Measurements from ENCODE around the gene DNTT.

DNTT gene

GRCh38 chr10:96304230-96304629, at the start of gene DNTT:
Gene DNTT, plus strand, starts transcription at chr10:96304434. Its CDS starts 64 bp downstream, at chr10:96304498.
- Histone ChIP-seq H3K79me2 (ENCODE audit: insufficient read depth, low read length) (no peaks in the 10 kb centered on the region), H3K4me3 (ENCODE audit: low read length, poor library complexity, severe bottlenecking) (no peak within 1 kb of the TSS), H3K4me1 (ENCODE audit: insufficient read depth, low read length, poor library complexity, severe bottlenecking) (peaks cover 4% of the 10 kb centered on the region), H3K9me3 (ENCODE audit: insufficient read depth, low read depth, low read length) (no peaks in the 10 kb centered on the region), H3K36me3 (ENCODE audit: insufficient read depth, low read length) (no peaks in the 10 kb centered on the region), H4K20me1 (ENCODE audit: insufficient read depth, low read length, poor library complexity, severe bottlenecking) (no peaks in the 10 kb centered on the region), H3K4me2 (ENCODE audit: low read depth, low read length, poor library complexity, severe bottlenecking) (no peak within 1 kb of the TSS), H3K9ac (ENCODE audit: low read depth, low read length, poor library complexity, severe bottlenecking) (no peak within 1 kb of the TSS), H3F3A (ENCODE audit: low read depth) (no peaks in the 10 kb centered on the region), H3K9me2 (replicated peaks; ENCODE audit: low read depth, low read length) (no peaks in the 10 kb centered on the region), H2AFZ (ENCODE audit: low read length) (no peak within 1 kb of the TSS), H3K27me3 (ENCODE audit: insufficient read depth, low read length, poor library complexity, severe bottlenecking) (no peaks in the 10 kb centered on the region)
- no peak for TF ChIP-seq CTCF (conservative IDR thresholded peaks at IDR 0.05; ENCODE audit: low read length)
- no peak for TF ChIP-seq EZH2phosphoT487 (IDR thresholded peaks at IDR 0.05; ENCODE audit: borderline replicate concordance)

GRCh38 chr10:96254976-96255375, 49.3 kb upstream of the DNTT start:
- Histone ChIP-seq H3K4me3 (ENCODE audit: low read length, poor library complexity, severe bottlenecking) (no peak overlapping the region), H4K20me1 (ENCODE audit: insufficient read depth, low read length, poor library complexity, severe bottlenecking) (no peaks in the 10 kb centered on the region), H2AFZ (ENCODE audit: low read length) (no peak overlapping the region), H3K36me3 (ENCODE audit: insufficient read depth, low read length) (no peaks in the 10 kb centered on the region), H3K4me1 (ENCODE audit: insufficient read depth, low read length, poor library complexity, severe bottlenecking) (no peaks in the 10 kb centered on the region), H3K27me3 (ENCODE audit: insufficient read depth, low read length, poor library complexity, severe bottlenecking) (no peaks in the 10 kb centered on the region), H3K9me3 (ENCODE audit: insufficient read depth, low read depth, low read length) (no peaks in the 10 kb centered on the region), H3K9ac (ENCODE audit: low read depth, low read length, poor library complexity, severe bottlenecking) (no peak overlapping the region), H3K9me2 (replicated peaks; ENCODE audit: low read depth, low read length) (no peaks in the 10 kb centered on the region), H3K79me2 (ENCODE audit: insufficient read depth, low read length) (no peaks in the 10 kb centered on the region), H3F3A (ENCODE audit: low read depth) (no peaks in the 10 kb centered on the region), H3K4me2 (ENCODE audit: low read depth, low read length, poor library complexity, severe bottlenecking) (no peak overlapping the region)
- TF ChIP-seq EZH2phosphoT487 (IDR thresholded peaks at IDR 0.05; ENCODE audit: borderline replicate concordance) (no peak), CTCF (conservative IDR thresholded peaks at IDR 0.05; ENCODE audit: low read length) (no peak)

GRCh38 chr10:96255549-96256333, 48.5 kb upstream of the DNTT start:
- Histone ChIP-seq H3K9ac (ENCODE audit: low read depth, low read length, poor library complexity, severe bottlenecking) (no peak overlapping the region), H3K4me1 (ENCODE audit: insufficient read depth, low read length, poor library complexity, severe bottlenecking) (no peaks in the 10 kb centered on the region), H3K36me3 (ENCODE audit: insufficient read depth, low read length) (no peaks in the 10 kb centered on the region), H3F3A (ENCODE audit: low read depth) (no peaks in the 10 kb centered on the region), H3K9me3 (ENCODE audit: insufficient read depth, low read depth, low read length) (no peaks in the 10 kb centered on the region), H3K4me3 (ENCODE audit: low read length, poor library complexity, severe bottlenecking) (no peak overlapping the region), H3K4me2 (ENCODE audit: low read depth, low read length, poor library complexity, severe bottlenecking) (no peak overlapping the region), H3K27me3 (ENCODE audit: insufficient read depth, low read length, poor library complexity, severe bottlenecking) (no peaks in the 10 kb centered on the region), H3K79me2 (ENCODE audit: insufficient read depth, low read length) (no peaks in the 10 kb centered on the region), H2AFZ (ENCODE audit: low read length) (no peak overlapping the region), H4K20me1 (ENCODE audit: insufficient read depth, low read length, poor library complexity, severe bottlenecking) (no peaks in the 10 kb centered on the region), H3K9me2 (replicated peaks; ENCODE audit: low read depth, low read length) (no peaks in the 10 kb centered on the region)
- no peak for TF ChIP-seq EZH2phosphoT487 (IDR thresholded peaks at IDR 0.05; ENCODE audit: borderline replicate concordance)
- no peak for TF ChIP-seq CTCF (conservative IDR thresholded peaks at IDR 0.05; ENCODE audit: low read length)
